RPMI7951 (cell line): Measurements from ENCODE around the gene BOC. TPM values are rescaled to one million over a fixed set of nuclear protein-coding genes. Genes with fewer than 3 reads are reported as not detected.
"Not testable (repeated sequence)": the region's sequence is repeated elsewhere in the genome, so short reads cannot be mapped to it uniquely, and the experiment has no call there.

ENCODE experiments used
- DNase-seq: peaks from one replicate; pipeline ENCODE4 v3.0.0-alpha.2; 2012; ENCODE audit warnings: low read depth
- total RNA-seq: library from RNA; depleted of rRNA; stranded (reverse); fragments of >200 nt; shearing (Covaris generic); gene quantifications from 2 replicates; pipeline ENCODE4 v1.2.3, GENCODE V29; 2014; rRNA removed

BOC gene
- total RNA-seq: 9.6 and 17.3 TPM in 2 replicates

GRCh38 chr3:113211330-113212149, at the start of gene BOC:
TSS of gene BOC (plus strand) at chr3:113211557. CDS start at chr3:113249803, 38,246 bp downstream.
- peak; percentile 86 for DNase-seq

- DNase-seq: no peak
These were observed 49.7 kb upstream of the BOC start for GRCh38 chr3:113161661-113162060.

GRCh38 chr3:113163152-113163551, 48.2 kb upstream of the BOC start:
- DNase-seq: no peak

GRCh38 chr3:113165841-113166240, 45.5 kb upstream of the BOC start:
- DNase-seq: no peak

GRCh38 chr3:113166357-113166718, 45.0 kb upstream of the BOC start:
- DNase-seq: no peak

- peak; percentile 73 for DNase-seq
These were observed 44.5 kb upstream of the BOC start for GRCh38 chr3:113166719-113167492.

- no peak for DNase-seq
These were observed 43.2 kb upstream of the BOC start for GRCh38 chr3:113167825-113168801.

GRCh38 chr3:113169891-113170452, 41.4 kb upstream of the BOC start:
- DNase-seq: no peak

GRCh38 chr3:113170771-113171170, 40.6 kb upstream of the BOC start:
- no peak for DNase-seq

GRCh38 chr3:113171675-113172300, 39.6 kb upstream of the BOC start:
- not testable (repeated sequence) for DNase-seq

GRCh38 chr3:113173102-113173501, 38.3 kb upstream of the BOC start:
- DNase-seq: no peak

GRCh38 chr3:113174304-113174703, 37.1 kb upstream of the BOC start:
- DNase-seq: no peak

GRCh38 chr3:113174801-113175485, 36.4 kb upstream of the BOC start:
- peak; percentile 20 for DNase-seq

- DNase-seq: no peak
These were observed 33.8 kb upstream of the BOC start for GRCh38 chr3:113177526-113177925.

GRCh38 chr3:113179235-113179824, 32.0 kb upstream of the BOC start:
- DNase-seq: peak; percentile 38

GRCh38 chr3:113183748-113184661, 27.4 kb upstream of the BOC start:
- peak; percentile 34 for DNase-seq

GRCh38 chr3:113185194-113185835, 26.0 kb upstream of the BOC start:
- DNase-seq: peak; percentile 19

GRCh38 chr3:113186566-113186965, 24.8 kb upstream of the BOC start:
- peak; percentile 20 for DNase-seq
